Measurements from ENCODE around the gene SMCO1.
A peak's percentile ranks its signal among the peaks of the same experiment; 100 is the strongest.
"Not testable (repeated sequence)": the region's sequence is repeated elsewhere in the genome, so short reads cannot be mapped to it uniquely, and the experiment has no call there.

SMCO1 gene, protein sequence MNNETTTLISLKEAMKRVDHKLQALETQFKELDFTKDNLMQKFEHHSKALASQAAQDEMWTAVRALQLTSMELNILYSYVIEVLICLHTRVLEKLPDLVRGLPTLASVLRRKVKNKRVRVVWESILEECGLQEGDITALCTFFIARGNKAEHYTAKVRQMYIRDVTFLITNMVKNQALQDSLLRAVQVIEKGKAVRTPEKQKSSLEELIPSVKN

DNA sequence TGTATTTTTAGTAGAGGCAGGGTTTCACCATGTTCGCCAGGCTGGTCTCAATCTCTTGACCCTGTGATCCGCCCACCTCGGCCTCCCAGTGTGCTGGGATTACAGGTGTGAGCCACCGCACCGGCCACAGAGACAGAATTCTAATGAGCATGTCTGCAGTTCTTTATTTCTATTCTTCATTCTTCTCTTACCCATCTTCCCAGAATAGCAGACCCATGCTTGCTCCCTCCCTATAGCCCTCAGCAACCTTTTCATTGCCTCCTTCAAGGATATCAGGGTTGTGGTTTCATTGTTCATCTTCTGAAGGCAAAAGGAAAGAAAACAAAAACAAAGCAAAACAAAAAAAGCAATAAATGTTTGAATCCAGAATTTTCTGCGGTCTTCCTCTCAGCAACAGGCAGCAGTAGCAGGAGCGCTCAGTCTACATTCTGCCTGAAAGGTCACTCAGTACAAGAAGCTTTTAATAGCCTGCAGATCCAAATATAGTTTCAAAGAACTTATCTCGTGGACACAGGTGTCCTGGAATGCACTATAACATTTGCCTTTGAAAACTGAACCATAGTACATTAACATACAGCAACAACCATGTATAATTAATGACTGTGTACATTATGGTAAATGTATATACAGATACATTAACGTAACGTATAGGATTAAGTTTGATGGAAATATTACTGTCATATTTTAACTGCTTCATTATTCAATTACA is at the start of gene SMCO1:
TSS of gene SMCO1 (minus strand) at position 434 of the 709 bp plus-strand sequence. CDS start at position 297, 137 bp downstream.
- DNase-seq (ENCODE audit: low read depth in 2 of 2), result no peak

DNA sequence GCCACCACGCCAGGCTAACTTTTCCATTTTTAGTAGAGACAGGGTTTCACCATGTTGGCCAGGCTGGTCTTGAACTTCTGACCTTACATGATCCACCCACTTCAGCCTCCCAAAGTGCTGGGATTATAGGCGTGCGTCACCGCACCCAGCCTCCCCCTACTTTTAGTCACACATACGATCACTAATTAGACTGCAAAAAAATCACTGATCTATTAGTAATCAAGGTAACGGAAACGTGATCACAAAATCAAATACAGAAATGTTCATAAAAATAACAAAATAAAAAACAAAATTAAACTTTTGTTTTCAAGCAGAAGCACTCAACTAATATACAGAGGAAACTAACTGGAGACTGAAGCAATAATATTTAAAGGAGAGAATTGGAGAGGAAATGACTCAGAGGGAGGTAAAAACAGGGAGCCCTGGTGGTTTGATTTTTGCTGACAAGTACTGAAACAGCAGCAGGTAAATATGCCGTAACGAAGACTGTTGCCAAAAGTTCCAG is 48.6 kb upstream of the SMCO1 start:
- DNase-seq (ENCODE audit: low read depth in 2 of 2), result peak in 1 of 2 donors; percentile 17

DNA sequence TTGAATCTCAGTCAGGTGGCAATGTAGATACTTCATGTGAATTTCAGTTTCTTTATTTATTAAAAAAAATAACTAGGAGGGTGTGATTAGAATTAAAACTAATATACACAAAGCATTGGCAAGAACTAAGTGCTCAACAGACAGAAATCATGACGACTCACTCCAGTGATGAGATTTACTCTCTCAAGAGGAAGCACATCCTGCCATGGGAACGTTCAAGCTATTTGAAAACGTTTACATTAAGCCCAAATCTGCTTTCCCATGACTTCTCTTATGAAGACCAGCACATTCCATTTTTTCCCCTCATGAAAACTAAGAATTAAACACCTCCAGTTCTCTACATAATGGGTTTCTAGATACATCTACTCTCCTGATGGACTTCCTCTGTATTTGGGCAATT is 44.7 kb upstream of the SMCO1 start:
- no peak for DNase-seq (ENCODE audit: low read depth in 2 of 2)

DNA sequence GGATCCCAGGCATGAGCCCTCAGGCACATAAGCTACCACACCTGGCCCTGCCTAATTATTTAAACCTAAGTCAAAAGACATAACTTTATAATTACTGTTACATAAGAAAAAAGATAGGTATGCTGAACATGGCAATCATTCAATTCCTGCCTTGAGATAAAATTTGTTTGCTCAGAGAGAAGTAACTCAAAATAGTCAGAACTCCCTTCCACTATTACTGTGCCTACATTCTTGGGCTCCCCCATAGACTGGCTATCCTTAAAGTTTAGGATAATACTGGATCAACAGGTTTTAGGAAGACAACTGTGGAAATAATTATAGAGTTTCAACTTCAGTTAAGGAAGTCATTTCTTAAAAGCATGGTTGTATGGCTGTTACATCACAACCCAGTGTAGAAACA is 43.3 kb upstream of the SMCO1 start:
- no peak for DNase-seq (ENCODE audit: low read depth in 2 of 2)

DNA sequence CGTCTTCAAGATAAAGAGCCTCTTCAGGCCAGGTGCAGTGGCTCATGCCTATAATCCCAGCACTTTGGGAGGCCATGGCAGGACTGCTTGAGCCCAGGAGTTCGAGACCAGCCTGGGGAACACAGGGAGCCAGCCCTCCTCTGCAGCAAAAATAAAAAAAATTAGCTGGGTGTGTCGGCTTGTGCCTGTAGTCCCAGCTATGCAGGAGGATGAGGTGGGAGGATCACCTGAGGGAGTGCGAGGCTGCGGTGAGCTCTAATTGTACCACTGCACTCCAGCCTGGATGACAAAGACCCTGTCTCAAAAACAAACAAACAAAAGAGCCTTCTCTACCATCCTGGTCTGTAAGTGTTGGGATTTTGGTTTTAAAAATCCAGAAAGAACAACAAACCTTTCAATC is 42.1 kb upstream of the SMCO1 start:
- no peak for DNase-seq (ENCODE audit: low read depth in 2 of 2)

DNA sequence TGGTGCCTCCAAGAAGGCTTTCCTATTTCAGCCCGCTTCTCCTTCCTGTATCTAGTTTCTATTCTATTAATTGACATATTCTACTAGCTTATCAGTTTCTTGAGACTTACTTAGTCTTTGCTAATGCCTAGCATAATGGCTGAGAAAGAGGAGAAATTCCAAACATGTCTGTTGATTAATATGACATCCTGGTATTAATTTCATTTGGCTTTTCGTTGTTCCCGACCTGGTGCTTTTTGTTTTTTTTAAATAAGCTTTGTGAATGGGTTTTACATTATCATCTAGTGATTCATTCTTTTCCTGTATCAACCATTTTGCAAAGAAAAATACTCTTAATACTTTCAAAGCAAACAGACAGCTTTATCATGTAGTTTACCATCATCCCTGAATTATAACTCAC is 40.1 kb upstream of the SMCO1 start:
- DNase-seq (ENCODE audit: low read depth in 2 of 2), result no peak

DNA sequence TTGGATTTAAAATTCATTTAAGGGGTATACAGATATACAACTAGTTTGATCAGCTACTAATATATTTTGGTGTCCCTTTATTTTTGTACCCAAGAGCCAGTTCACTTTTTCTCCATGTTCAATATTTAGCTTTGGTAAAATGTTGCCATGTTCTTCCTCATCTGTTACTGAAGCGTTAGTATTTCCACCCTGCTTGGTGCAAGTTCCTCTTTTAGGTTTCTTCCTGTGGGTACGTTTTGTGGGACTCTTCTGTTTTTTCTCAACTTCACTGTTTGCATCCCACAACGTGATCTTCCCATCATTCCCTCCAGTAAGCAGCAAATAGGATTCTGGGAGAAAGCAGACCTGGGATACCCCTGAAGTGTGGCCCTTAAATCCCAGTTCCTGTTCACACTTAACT is 39.1 kb upstream of the SMCO1 start:
- no peak for DNase-seq (ENCODE audit: low read depth in 2 of 2)

DNA sequence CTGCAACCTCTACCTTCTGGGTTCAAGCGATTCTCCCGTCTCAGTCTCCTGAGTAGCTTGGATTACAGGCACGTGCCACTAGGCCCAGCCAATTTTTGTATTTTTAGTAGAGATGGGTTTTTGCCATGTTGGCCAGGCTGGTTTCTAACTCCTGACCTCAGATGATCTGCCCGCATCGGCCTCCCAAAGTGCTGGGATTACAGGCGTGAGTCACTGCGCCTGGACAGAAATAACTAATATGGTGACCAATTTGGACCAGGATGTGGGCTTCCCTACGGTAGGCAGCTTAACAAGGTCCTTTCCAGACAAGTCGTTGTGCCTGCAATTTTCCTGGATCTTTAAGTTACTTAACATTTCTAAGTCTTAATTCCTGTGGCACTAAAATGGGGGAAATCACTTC is 38.4 kb upstream of the SMCO1 start:
- DNase-seq (ENCODE audit: low read depth in 2 of 2), result no peak

DNA sequence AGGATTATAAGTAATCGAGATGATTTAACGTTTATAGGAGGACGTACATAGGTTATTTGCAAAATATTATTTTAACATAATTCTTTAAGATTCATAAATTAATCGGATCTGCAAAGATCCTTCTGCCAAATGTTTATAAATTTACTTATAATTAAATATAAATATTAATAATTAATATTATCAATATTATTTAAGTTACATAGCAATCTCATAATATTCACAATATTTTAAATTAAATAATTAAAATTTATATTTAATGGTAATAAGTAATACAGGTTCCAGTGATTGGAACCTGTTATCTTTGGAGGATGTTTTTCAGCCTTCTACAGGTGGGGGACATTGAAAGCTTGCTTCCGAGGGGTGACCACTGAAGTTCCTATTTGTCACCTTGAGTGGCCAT is 37.1 kb upstream of the SMCO1 start:
- no peak for DNase-seq (ENCODE audit: low read depth in 2 of 2)

DNA sequence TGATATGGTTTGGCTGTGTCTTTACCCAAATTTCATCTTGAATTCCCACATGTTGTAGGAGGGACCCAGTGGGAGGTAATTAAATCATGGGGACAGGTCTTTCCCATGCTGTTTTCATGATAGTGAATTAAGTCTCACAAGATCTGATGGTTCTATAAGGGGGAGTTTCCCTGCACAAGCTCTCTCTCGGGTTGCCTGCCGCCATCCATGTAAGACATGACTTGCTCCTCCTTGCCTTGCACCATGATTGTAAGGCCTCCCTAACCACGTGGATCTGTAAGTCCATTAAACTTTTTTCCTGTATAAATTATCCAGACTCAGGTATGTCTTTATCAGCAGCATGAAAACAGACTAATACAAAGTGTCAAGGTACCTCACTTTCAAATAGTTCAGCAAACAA is 35.0 kb upstream of the SMCO1 start:
- DNase-seq (ENCODE audit: low read depth in 2 of 2), result not testable (repeated sequence)

DNA sequence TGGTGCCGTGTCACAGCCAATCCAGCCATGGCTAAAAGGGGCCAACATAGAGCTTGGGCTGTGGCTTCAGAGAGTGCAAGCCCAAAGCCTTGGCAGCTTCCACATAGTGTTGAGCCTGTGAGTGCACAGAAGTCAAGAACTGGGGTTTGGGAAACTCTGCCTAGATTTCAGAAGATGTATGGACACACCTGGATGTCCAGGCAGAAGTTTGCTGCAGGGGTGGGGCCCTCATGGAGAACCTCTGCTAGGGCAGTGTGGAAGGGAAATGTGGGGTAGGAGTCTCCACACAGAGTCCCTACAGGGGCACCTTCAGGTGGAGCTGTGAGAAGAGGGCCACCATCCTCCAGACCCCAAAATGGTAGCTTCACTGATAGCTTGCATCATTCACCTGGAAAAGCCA is 34.2 kb upstream of the SMCO1 start:
- not testable (repeated sequence) for DNase-seq (ENCODE audit: low read depth in 2 of 2)

DNA sequence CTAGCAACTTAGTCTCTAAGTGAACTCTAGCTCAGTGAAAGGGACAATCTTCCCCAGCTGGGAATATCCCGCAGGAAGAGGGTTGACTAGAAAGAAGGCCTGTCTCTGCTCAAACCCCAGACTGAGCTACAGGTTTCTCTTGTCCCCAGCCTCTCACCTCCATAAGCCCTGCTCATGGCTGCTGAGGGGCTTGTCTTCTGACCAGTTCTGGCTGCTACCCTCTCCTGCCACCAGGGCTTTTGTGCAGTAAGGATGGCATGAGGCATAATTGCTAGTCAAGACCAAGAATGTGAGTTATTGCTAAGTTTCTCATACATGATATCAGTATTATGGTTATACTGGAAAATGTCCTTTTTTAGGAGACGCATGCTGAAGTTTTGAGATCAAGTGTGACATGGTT is 31.9 kb upstream of the SMCO1 start:
- no peak for DNase-seq (ENCODE audit: low read depth in 2 of 2)

DNA sequence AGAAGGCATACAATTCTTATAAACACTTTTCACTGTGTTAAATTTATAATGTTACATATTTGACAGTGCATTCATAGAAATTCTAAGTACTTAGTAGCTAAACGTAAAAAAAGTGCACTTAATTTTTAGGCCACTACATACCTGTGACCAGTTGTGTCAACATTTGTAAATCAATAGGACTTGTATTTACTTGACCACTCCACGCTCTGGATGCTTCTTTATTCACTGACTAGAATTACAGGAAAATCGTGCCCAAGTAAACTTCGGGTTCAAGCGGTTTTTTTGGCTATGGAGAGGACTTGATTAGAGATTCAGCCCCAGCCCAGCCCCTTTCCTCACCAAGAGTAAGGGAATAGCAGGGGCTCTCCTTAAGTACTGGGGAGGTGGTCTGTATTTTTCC is 31.4 kb upstream of the SMCO1 start:
- no peak for DNase-seq (ENCODE audit: low read depth in 2 of 2)

DNA sequence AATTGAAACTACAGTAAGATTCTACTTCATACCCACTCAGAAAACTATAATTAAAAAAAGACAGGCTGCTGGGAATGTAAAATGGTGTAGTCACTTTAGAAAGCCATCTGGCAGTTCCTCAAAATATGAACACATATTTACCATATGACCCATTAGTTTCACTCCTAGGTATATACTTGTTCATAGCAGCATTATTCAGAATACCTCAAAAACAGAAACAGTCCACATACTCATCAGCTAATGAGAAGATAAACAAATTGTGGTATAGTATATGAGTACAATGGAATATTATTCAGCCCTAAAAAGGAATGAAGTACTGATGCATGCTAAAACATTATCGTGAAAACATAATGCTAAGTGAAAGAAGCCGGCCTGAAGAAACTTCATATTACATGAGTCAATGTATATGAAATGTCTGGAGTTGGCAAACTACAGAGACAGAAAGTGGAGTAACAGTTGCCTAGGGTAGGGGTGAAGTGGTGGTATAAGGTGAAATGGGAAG is 29.4 kb upstream of the SMCO1 start:
- DNase-seq (ENCODE audit: low read depth in 2 of 2), result no peak

DNA sequence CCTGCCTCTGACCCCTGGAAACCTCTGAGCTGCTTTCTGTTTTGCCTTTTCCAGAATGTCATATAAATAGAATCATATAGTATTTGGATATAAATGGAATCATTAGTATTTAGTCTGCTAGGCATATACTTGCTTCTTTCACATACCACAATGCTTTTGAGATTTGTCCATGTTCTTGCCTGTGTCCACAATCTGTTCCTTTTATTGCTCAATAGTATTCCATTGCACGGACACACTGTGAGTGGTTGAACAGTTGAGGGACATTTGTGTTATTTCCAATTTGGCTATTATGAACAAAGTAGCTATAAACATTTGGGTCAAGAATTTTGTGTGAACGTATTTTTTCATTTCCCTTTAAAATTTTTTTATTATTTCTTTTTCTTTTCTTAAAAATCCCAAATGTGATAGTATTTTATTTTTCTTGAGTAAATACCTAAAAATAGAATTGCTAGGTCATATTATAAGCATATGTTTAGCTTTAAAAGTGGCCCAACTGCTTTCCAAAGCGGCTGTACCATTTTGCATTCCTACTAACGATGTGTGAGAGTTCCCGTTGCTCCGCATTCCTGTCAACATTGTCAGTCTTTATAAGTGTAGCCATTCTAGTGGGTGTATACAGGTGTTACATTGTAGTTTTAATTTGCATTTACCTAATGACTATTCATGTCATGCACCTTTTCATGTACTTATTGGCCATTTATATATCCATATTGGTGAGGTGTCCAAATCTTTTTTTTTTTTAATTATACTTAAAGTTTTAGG is 26.7 kb upstream of the SMCO1 start:
- DNase-seq (ENCODE audit: low read depth in 2 of 2), result no peak

DNA sequence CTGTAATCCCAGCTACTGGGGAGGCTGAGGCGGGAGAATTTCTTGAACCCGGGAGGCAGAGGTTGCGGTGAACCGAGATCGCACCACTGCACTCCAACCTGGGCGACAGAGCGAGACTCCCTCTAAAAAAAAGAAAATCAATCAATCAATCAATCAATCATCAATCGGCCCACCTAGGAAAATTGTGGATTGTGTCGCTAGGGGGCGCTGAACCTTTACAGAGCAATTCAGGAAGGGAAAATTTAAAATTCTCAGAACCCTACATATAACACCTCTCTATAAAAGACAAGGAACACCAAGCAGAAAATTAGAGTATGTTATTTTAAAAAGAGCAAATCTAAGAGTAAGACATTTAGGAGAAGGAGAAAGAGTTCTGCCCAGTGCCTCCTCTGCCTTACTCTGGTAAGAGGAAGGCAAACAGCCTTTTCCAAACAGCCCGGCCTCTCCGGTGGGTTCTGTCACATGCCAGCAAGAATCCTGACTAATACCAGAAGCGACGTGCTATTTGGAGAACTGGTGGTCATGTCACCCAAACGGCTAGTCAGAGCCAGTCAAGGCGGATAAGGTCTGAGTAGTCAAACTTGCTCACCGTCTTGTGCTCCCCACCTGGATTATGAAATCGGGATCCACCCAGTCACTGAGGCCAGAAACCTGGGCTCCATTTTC is 22.3 kb upstream of the SMCO1 start:
- DNase-seq (ENCODE audit: low read depth in 2 of 2), result peak in 1 of 2 donors; percentile 52

DNA sequence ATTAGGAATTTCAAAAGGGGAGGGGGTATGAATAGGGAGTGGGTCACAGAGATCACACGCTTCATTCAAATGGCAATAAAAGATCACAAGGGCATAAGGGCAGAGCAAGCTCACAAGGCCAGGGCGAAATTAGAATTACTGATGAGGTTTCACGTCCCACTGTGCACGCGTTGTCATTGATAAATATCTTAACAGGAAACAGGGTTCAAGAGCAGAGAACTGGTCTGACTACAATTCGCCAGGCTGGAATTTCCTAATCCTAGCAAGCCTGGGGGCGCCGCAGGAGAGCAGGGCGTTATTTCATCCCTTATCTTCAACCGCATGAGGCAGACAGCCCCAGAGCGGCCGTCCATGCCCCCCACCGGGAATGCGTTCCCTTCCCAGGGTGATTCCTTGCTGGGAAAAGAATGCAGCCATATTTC is 18.1 kb upstream of the SMCO1 start:
- DNase-seq (ENCODE audit: low read depth in 2 of 2), result no peak

DNA sequence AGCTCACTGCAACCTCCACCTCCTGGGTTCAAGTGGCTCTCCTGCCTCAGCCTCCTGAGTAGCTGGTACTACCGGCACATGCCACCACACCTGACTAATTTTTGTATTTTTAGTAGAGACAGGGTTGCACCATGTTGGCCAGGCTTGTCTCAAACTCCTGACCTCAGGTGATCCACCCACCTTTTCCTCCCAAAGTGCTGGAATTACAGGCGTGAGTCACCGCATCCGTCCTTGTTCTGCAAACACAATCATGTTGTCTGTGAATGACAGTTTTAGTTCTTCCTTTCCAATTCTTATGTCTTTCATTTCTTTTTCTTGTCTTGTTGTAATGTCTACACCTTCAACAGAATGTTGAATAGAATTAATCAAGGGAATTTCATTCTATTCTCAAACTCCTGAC is 16.3 kb upstream of the SMCO1 start:
- no peak for DNase-seq (ENCODE audit: low read depth in 2 of 2)

DNA sequence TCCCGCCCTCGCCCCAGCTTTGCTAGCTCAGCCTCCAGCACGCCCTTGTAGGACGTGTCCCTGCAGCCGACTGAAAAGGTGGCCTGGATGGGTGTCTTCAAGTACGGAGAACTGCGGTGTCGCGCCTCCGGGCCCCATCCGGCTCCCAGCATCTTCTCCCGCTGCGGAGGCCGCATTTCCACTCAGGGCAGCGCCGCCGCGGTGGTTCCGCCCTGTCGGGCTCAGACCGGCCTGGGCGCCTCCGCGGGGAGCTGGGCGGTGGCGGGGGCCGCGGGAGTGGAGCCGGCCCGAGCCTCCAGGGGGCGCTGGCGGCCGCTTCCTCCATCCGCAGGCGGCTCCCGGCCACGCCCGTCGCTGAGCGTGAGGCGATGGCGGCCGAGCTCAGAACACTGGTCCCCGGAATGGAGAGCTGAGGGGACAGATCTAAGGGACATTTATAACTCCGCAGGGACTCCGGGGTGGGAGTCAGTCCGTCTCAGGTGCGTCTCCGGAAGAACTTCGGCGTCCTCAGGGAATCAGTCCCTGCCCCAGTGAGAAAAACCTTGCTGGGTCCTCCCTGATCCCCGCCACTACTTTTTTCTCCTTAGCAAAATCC is 13.6 kb upstream of the SMCO1 start:
- DNase-seq (ENCODE audit: low read depth in 2 of 2), result peak; percentile 64 to 87

DNA sequence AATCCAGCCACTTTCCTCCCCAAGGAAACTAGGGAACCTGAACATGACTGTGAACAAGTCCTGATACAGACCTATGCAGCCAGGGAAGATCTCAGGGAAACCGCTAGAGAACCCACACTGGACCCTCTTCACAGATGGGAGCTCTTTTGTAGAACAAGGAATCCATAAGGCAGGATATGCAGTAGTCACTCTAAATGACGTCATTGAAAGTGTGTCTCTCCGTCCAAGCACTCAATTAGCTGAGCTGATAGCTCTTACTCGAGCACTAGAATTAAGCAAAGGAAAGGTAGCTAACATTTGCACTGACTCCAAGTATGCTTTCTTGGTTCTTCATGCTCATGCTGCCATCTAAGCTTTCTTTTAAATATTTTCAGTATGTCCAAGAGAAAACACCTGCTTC is 10.0 kb upstream of the SMCO1 start:
- no peak for DNase-seq (ENCODE audit: low read depth in 2 of 2)

DNA sequence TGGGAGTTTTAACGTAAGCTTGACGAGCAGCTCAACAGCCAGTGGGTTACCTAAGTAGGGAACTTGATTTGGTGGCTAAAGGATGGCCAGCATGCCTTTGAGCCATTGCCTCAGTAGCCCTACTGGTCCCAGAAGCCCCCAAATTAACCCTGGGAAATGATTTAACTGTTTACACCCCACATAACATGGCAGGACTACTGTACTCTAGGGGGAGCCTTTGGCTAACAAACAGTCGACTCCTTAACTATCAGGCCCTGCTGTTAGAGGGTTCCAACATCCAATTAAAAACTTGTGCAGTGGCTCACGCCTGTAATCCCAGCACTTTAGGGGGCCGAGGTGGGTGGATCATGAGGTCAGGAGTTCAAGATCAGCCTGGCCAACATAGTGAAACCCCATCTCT is 9.4 kb upstream of the SMCO1 start:
- DNase-seq (ENCODE audit: low read depth in 2 of 2), result no peak

DNA sequence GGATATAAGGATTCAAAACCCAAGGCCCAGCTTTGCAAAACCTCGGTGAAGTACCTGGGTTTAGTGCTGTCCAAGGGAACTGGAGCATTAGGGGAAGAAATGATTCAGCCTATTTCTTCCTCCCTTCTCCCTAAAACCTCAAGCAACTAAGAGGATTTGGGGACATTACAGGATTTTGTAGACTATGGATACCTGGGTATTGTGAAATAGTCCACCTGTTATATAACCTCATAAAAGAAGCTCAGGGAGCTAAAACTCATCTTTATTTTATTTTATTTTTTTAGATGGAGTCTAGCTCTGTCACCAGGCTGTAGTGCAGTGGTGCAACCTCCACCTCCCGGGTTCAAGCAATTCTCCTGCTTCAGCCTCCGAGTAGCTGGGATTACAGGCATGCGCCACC is 8.7 kb upstream of the SMCO1 start:
- no peak for DNase-seq (ENCODE audit: low read depth in 2 of 2)

Measured in stimulated activated CD4-positive, alpha-beta T cell treated with anti-CD3 and anti-CD28 coated beads, Interleukin-15, amount 100 ng/mL, for 48 hours (primary cell).